ENCODE measurements around the gene VAPA. TPM values are rescaled to one million over a fixed set of nuclear protein-coding genes. Genes with fewer than 3 reads are reported as not detected.

VAPA gene
- total RNA-seq, 4 donors from 2014 or later, result 182 to 244 (median 212) TPM

DNA sequence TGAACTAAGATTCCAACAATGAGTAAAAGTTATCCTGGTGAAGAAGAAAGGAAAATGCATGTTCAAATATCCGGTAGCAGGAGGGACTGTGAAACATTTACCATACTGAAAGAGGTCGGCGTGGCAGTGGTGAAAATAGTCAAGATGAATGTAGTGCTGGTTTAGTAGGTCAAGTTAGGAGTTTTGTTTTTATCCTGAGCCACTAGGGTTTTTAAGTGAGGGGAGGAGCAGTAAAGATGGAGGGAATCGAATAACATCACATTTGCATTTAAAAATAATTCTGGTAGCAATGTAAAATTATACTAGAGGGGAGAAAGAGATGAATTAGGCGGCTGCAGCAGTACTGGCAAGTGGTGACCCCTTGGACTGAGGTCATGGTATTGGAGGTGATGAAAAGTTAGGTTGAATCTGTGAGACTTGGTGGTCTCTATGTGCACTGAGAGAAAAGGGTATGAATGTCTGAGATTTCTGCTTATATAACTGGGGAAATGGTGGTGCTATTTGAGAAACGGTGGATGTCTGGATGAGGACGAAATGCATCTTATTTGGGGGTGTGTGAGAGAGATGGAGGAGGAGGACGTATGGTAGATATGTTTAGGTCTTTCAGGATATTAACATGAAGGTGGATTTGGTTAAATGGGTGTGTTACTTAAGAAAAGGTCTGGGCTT lies 5.9 kb downstream of the VAPA start:
- Histone ChIP-seq H3K4me3 (no peak overlapping the region), H3K27ac (no peak overlapping the region), H3K27me3 (no peaks in the 10 kb centered on the region), H3K36me3 (no peaks in the 10 kb centered on the region), H3K9me3 (no peaks in the 10 kb centered on the region), H3K4me1 (peaks cover 80% of the 10 kb centered on the region)
- TF ChIP-seq POLR2AphosphoS5 (IDR thresholded peaks at IDR 0.05), result no peak
- no peak for TF ChIP-seq POLR2A (IDR thresholded peaks at IDR 0.05)
- TF ChIP-seq, protein P1, sequence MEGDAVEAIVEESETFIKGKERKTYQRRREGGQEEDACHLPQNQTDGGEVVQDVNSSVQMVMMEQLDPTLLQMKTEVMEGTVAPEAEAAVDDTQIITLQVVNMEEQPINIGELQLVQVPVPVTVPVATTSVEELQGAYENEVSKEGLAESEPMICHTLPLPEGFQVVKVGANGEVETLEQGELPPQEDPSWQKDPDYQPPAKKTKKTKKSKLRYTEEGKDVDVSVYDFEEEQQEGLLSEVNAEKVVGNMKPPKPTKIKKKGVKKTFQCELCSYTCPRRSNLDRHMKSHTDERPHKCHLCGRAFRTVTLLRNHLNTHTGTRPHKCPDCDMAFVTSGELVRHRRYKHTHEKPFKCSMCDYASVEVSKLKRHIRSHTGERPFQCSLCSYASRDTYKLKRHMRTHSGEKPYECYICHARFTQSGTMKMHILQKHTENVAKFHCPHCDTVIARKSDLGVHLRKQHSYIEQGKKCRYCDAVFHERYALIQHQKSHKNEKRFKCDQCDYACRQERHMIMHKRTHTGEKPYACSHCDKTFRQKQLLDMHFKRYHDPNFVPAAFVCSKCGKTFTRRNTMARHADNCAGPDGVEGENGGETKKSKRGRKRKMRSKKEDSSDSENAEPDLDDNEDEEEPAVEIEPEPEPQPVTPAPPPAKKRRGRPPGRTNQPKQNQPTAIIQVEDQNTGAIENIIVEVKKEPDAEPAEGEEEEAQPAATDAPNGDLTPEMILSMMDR (IDR thresholded peaks at IDR 0.05), result no peak
- TF ChIP-seq EP300 (IDR thresholded peaks at IDR 0.05), result no peak
- no peak for DNase-seq (ENCODE audit: low spot score in 2 of 2)
- WGBS, result 73% methylated on average over 8 of the region's 8 CpGs

DNA sequence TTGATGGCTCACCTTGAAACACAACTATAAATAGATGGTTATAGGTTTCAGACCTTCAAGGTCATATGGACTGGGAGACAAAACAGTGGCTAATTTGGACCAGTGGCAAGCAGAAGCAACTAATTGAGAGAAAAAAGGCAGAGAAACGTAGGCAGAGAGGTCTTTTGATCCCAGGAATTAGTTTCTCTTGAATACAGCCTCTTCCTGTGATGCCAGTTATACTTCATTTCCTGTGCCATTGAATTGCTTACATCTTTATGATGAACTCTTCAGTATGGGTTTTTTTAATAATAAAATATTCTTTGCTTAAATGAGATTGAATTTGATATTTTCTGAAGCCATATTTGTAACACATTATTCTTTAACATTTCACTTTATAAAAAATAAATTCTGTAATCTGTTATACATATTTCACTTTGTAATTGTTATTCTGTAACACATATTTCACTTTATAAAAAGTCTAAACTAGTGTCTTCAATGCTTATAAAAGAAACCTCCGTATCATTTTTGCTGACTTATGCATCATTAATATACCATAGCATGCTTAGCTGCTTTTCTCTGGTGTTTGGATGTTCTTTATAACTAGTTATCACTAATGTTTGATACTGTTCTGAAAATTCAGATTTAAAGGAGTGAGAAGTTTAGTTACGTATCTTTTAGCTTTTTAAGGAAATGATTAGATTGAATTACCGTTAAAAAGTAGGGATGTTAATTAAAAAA lies 8.9 kb downstream of the VAPA start:
- TF ChIP-seq POLR2A (IDR thresholded peaks at IDR 0.05) (no peak), EP300 (IDR thresholded peaks at IDR 0.05) (no peak), POLR2AphosphoS5 (IDR thresholded peaks at IDR 0.05) (no peak)
- TF ChIP-seq, protein P1 (IDR thresholded peaks at IDR 0.05), result no peak
- Histone ChIP-seq H3K4me3 (no peak overlapping the region), H3K36me3 (no peaks in the 10 kb centered on the region), H3K9me3 (no peaks in the 10 kb centered on the region), H3K4me1 (peaks cover 83% of the 10 kb centered on the region), H3K27me3 (no peaks in the 10 kb centered on the region), H3K27ac (no peak overlapping the region)
- no peak for DNase-seq (ENCODE audit: low spot score in 2 of 2)
- 52% methylated on average over 4 of the region's 4 CpGs for WGBS

DNA sequence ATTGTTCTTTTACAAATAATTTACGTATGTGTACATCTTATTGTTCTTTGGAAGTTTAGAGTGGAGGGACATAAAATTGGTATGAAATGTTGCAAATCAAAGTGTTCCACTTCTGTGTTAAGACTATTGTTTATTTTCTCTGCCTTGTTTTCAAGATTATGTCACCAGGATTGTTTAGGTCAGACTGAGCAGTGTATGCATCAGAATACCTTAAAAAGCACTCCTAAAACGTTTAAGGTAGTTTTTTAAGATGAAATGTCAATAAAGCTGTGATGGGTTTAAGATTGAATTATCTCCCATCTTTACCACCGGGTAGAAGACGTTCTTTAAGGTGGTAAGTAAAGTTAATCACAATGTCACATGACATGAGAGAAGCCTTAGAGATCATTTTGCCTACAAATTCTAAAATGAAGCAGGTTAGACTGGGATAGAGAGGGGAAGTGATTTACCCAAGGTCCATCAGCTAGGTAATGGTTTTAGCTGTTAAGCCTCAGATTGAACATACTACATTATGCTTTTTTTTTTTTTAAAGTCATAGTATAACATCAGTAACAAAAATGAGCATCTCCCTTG lies 10.6 kb downstream of the VAPA start:
- 35% methylated on average over 4 of the region's 4 CpGs for WGBS
- DNase-seq (ENCODE audit: low spot score in 2 of 2), result no peak
- TF ChIP-seq POLR2AphosphoS5 (IDR thresholded peaks at IDR 0.05) (no peak), POLR2A (IDR thresholded peaks at IDR 0.05) (no peak), EP300 (IDR thresholded peaks at IDR 0.05) (no peak)
- TF ChIP-seq, protein P1 (IDR thresholded peaks at IDR 0.05), result no peak
- Histone ChIP-seq H3K4me1 (peaks cover 82% of the 10 kb centered on the region), H3K9me3 (no peaks in the 10 kb centered on the region), H3K36me3 (no peaks in the 10 kb centered on the region), H3K27ac (no peak overlapping the region), H3K4me3 (no peak overlapping the region), H3K27me3 (no peaks in the 10 kb centered on the region)

DNA sequence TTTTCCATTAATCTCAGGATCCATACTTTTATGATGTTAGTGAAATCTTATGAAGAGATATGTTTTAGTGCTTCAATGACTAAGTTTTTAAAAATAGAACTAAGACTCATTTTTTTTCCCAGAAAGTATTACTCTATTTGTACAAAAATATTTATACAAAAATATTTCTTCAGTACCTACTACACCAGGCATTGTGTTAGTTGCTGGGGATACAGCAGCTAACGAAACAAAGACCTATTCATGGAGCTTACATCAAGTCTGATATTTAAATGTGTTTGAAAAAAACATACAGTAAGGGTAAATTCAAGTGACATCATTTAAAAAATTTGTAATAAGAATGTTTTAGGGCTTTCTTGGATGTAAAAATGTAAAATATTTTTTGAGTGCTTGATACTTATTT lies 11.6 kb downstream of the VAPA start:
- Histone ChIP-seq H3K27ac (no peak overlapping the region), H3K4me3 (no peak overlapping the region), H3K4me1 (peaks cover 78% of the 10 kb centered on the region), H3K27me3 (no peaks in the 10 kb centered on the region), H3K9me3 (no peaks in the 10 kb centered on the region), H3K36me3 (no peaks in the 10 kb centered on the region)
- DNase-seq (ENCODE audit: low spot score in 2 of 2), result no peak
- WGBS, result 55% methylated on average over 1 of the region's 1 CpG
- TF ChIP-seq POLR2AphosphoS5 (IDR thresholded peaks at IDR 0.05) (no peak), EP300 (IDR thresholded peaks at IDR 0.05) (no peak), POLR2A (IDR thresholded peaks at IDR 0.05) (no peak)
- TF ChIP-seq, protein P1 (IDR thresholded peaks at IDR 0.05), result no peak

DNA sequence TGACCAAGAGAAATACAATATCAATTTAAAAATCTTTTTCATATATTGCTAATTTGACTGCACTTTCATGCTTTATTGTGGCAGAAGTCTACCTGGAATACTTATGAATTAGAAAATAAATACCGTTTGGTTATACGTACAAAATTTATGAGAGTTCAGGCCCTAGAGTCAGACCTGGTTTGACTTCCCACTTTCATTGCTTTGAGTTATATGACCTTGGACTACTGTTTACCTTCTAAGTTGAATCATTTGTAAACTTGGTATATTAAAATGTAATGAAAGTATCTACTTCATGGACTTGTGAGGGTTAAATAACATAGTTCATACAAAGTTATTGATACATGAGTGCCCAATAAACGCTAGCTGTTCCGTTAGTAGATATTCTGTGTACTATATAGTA lies 12.0 kb downstream of the VAPA start:
- Histone ChIP-seq H3K9me3 (no peaks in the 10 kb centered on the region), H3K4me3 (no peak overlapping the region), H3K27ac (no peak overlapping the region), H3K4me1 (peaks cover 74% of the 10 kb centered on the region), H3K36me3 (no peaks in the 10 kb centered on the region), H3K27me3 (no peaks in the 10 kb centered on the region)
- no peak for DNase-seq (ENCODE audit: low spot score in 2 of 2)
- TF ChIP-seq EP300 (IDR thresholded peaks at IDR 0.05) (no peak), POLR2A (IDR thresholded peaks at IDR 0.05) (no peak), POLR2AphosphoS5 (IDR thresholded peaks at IDR 0.05) (no peak)
- TF ChIP-seq, protein P1 (IDR thresholded peaks at IDR 0.05), result no peak
- WGBS, result 72% methylated on average over 4 of the region's 4 CpGs

Measured in suprapubic skin (tissue), 4 donors.